HepG2 (cell line): ENCODE data around the gene NUP85. TPM values are rescaled to one million over a fixed set of nuclear protein-coding genes. Genes with fewer than 3 reads are reported as not detected.

Experiments used
- ATAC-seq: fragments of 200-7000 bp; cut with Tn5 transposase; 3 replicates; pipeline ENCODE4 v1.9.1; 2020; ENCODE audit warnings: mild to moderate bottlenecking, moderate library complexity
- BruUV-seq: library from RNA; stranded (reverse); fragments of 400-500 nt; replicated peaks from 2 replicates; lab custom pipeline; 2021; lab: Mats Ljungman, UMichigan
- CTCF ChIA-PET: fragments of 300-600 bp; formaldehyde crosslinking; extraction: SDS; loops from one replicate; lab custom pipeline; 2021; ENCODE audit warnings: low total read pairs, inconsistent platforms, low intra/inter-chr PET ratio; lab: Yijun Ruan, JAX
- POLR2A ChIA-PET: fragments of 350-600 bp; sonication (Branson Sonifier 250); formaldehyde crosslinking; loops from one replicate; lab custom pipeline; 2020; ENCODE audit warnings: antibody characterized with exemption, inconsistent platforms; lab: Yijun Ruan, JAX
- DNase-seq: peaks from one replicate; pipeline ENCODE4 v3.0.0-alpha.2; 2015; ENCODE audit warnings: low spot score
- FAIRE-seq: peaks from 3 replicates; lab custom pipeline; 2011; peaks lifted over from hg19 to GRCh38; lab: Jason Lieb, UNC
- H2AFZ ChIP-seq: one replicate; pipeline ENCODE4 v1.6.1; 2011; ENCODE audit warnings: low read length, inconsistent platforms
- H3K27ac ChIP-seq: fragments of 300-600 bp; 3 replicates; pipeline ENCODE4 v1.8.0; 2011; ENCODE audit warnings: mixed run types, mild to moderate bottlenecking, mixed read lengths, low read length, inconsistent platforms; ENCODE audit not compliant: insufficient read depth; ENCODE audit errors: extremely low read length
- H3K27me3 ChIP-seq, 2 experiments: fragments of 200-600 bp in 1 of 2; 2 replicates in 1 of 2; 3 replicates in 1 of 2; pipeline versions ENCODE4 v1.6.0 to v1.8.0; 2011; ENCODE audit warnings: low read length in 2 of 2, mild to moderate bottlenecking in 2 of 2, moderate library complexity in 2 of 2, inconsistent platforms in 1 of 2; ENCODE audit not compliant: insufficient read depth in 2 of 2, control insufficient read depth in 1 of 2
- H3K36me3 ChIP-seq, 2 experiments: fragments of 200-600 bp in 1 of 2; replicated peaks in 1 of 2; 2 replicates in 1 of 2; 3 replicates in 1 of 2; pipeline versions ENCODE4 v1.5.1 to v1.8.0; 2011; ENCODE audit warnings: low read length in 2 of 2, inconsistent platforms in 1 of 2; ENCODE audit not compliant: insufficient read depth in 2 of 2, control insufficient read depth in 1 of 2
- H3K4me1 ChIP-seq: 2 replicates; pipeline ENCODE4 v1.5.1; 2012; ENCODE audit warnings: low read length, inconsistent platforms; ENCODE audit not compliant: insufficient read depth
- H3K4me2 ChIP-seq: 2 replicates; pipeline ENCODE4 v1.6.0; 2011; ENCODE audit warnings: low read depth, low read length, inconsistent platforms
- H3K4me3 ChIP-seq, 3 experiments: fragments of 200-600 bp in 1 of 3; sonication (generic), shearing (Covaris generic) in 1 of 3; replicated peaks in 1 of 3; 2 replicates each; pipeline ENCODE4 v1.5.1; 2011 to 2016; ENCODE audit warnings: low read length in 3 of 3, inconsistent platforms in 2 of 3, low read depth in 2 of 3, mild to moderate bottlenecking in 2 of 3, control low read depth in 1 of 3, mixed read lengths in 1 of 3; ENCODE audit not compliant: insufficient read depth in 1 of 3
- H3K79me2 ChIP-seq: one replicate; pipeline ENCODE4 v1.6.1; 2011; ENCODE audit warnings: low read length, inconsistent platforms; ENCODE audit not compliant: insufficient read depth
- H3K9ac ChIP-seq: 2 replicates; pipeline ENCODE4 v1.6.0; 2011; ENCODE audit warnings: mild to moderate bottlenecking, low read depth, low read length, inconsistent platforms; ENCODE audit not compliant: insufficient read depth
- H3K9me3 ChIP-seq: 2 replicates; pipeline ENCODE4 v1.5.1; 2012; ENCODE audit warnings: mild to moderate bottlenecking, low read length
- H4K20me1 ChIP-seq: 2 replicates; pipeline ENCODE4 v1.6.0; 2011; ENCODE audit warnings: inconsistent platforms, mild to moderate bottlenecking, low read length, moderate library complexity; ENCODE audit not compliant: insufficient read depth
- AGO2 ChIP-seq: fragments of 200-400 bp; formaldehyde crosslinking; optimal IDR thresholded peaks from 2 replicates; pipeline ENCODE3; 2017; ENCODE audit warnings: mild to moderate bottlenecking, low read depth, low read length, moderate library complexity
- AKNA ChIP-seq: sonication (generic); formaldehyde crosslinking; IDR thresholded peaks from 2 replicates; pipeline ENCODE4 v1.4.0; 2020; ENCODE audit warnings: missing genetic modification reagents, borderline replicate concordance
- HOXA7 ChIP-seq: sonication (generic); formaldehyde crosslinking; IDR thresholded peaks from 2 replicates; pipeline ENCODE4 v1.8.1; 2022; ENCODE audit warnings: mild to moderate bottlenecking, missing genetic modification reagents, moderate library complexity
- ZEB1 ChIP-seq: IDR thresholded peaks from 2 replicates; pipeline ENCODE4 v1.6.1; 2012; ENCODE audit warnings: mild to moderate bottlenecking, low read depth, inconsistent platforms; ENCODE audit not compliant: insufficient replicate concordance
- WGBS: methylation state at CpG from one replicate; pipeline ENCODE4 v1.1.6; 2017; ENCODE audit warnings: low lambda C conversion rate; 5-methylcytosine and 5-hydroxymethylcytosine counted together
- in situ Hi-C: cut with HindIII; loops from 2 replicates; pipeline ENCODE4 v1.10.0; 2017; ENCODE audit warnings: low pct_unique_long_range_greater_than_20kb; ENCODE audit not compliant: extremely low pct_ligation_motif_present
- intact Hi-C: fragments of 100-400 bp; cut with micrococcal nuclease; formaldehyde crosslinking; loops from one replicate; pipeline ENCODE4 v1.10.0; 2022; ENCODE audit not compliant: unreplicated experiment
- polyA plus RNA-seq, 8 experiments: library from polyadenylated mRNA; depleted of rRNA in 3 of 8; stranded (reverse) in 7 of 8; unstranded in 1 of 8; fragments of >200 nt; fragmentation: Illumina TruSeq in 4 of 8; extraction: Trizol in 4 of 8; gene quantifications; 2 replicates each; pipeline versions ENCODE4 v1.2.1 to v1.2.3, GENCODE V29; 2011 to 2016; ENCODE audit warnings: low read depth in 4 of 8, missing spikeins in 1 of 8, mixed read lengths in 1 of 8; ENCODE audit not compliant: insufficient read depth in 1 of 8
- total RNA-seq, 5 experiments: library from RNA; depleted of rRNA; stranded (reverse); fragments of >200 nt; fragmentation: Illumina TruSeq; extraction: Trizol; gene quantifications; 2 replicates each; pipeline ENCODE4 v1.2.3, GENCODE V29; 2016; ENCODE audit warnings: low read depth in 1 of 5
- TF ChIP-seq, protein P1 (sequence below): sonication (generic); formaldehyde crosslinking; IDR thresholded peaks from 2 replicates; pipeline ENCODE4 v1.4.0; 2020; ENCODE audit warnings: mild to moderate bottlenecking, low read depth, missing genetic modification reagents
- TF ChIP-seq, protein P2 (sequence below): sonication (generic); formaldehyde crosslinking; conservative IDR thresholded peaks from 2 replicates; pipeline ENCODE4 v1.8.0; 2022; ENCODE audit warnings: low read depth, missing genetic modification reagents

NUP85 gene
- total and polyA plus RNA-seq, 2 of the 13 experiments (the other 11 are each of a cell fraction or from before 2014, with no cell fraction given): 89.1 to 124 TPM

DNA sequence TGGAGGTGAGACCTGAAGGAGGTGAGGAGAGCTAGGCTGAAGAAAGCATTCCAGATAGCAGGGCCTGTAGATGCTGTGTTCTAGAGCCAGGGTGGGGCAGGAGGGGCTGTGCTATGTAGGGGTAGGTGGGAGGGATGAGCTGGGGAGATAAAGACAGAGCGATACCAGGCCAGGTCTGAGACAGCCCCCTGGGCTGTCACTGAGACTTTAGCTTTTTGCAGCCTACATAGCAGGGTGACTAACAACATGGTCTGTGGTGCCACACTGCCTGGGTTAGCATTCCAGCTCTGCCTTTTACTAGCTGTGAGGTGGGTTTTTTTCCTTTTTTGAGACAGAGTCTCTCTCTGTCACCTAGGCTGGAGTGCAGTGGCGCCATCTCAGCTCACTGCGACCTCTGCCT lies 14.3 kb downstream of the NUP85 start (continued):
- TF ChIP-seq AKNA (CRISPR knock-in tag) (no peak), ZEB1 (no peak), HOXA7 (CRISPR knock-in tag) (no peak)
- TF ChIP-seq, protein P1, sequence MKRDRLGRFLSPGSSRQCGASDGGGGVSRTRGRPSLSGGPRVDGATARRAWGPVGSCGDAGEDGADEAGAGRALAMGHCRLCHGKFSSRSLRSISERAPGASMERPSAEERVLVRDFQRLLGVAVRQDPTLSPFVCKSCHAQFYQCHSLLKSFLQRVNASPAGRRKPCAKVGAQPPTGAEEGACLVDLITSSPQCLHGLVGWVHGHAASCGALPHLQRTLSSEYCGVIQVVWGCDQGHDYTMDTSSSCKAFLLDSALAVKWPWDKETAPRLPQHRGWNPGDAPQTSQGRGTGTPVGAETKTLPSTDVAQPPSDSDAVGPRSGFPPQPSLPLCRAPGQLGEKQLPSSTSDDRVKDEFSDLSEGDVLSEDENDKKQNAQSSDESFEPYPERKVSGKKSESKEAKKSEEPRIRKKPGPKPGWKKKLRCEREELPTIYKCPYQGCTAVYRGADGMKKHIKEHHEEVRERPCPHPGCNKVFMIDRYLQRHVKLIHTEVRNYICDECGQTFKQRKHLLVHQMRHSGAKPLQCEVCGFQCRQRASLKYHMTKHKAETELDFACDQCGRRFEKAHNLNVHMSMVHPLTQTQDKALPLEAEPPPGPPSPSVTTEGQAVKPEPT: no peak

DNA sequence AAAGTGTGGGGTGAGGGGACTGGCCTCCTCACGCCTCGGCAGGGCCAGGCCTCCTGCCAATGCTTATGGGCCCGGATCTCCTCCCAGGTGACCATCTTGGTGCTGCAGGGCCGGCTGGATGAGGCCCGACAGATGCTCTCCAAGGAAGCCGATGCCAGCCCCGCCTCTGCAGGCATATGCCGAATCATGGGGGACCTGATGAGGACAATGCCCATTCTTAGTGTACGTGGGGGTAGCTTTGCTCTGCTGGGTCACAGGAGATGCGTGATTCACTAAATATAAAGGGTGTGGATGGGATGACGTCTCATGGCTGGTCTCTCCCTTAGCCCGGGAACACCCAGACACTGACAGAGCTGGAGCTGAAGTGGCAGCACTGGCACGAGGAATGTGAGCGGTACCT lies 19.5 kb downstream of the NUP85 start:
- 88% methylated on average over 14 of the region's 14 CpGs for WGBS
- no TSS peak for BruUV-seq
- DNase-seq (no peak), FAIRE-seq (no peak), ATAC-seq (no peak)
- no peaks in the 10 kb centered on the region for H3K9me3 ChIP-seq
- no peak overlapping the region for H3K4me3 ChIP-seq
- H3K4me1 ChIP-seq: no peaks in the 10 kb centered on the region
- intact Hi-C loops: no loop called here
- no peaks in the 10 kb centered on the region for H3K27me3 ChIP-seq
- in situ Hi-C loops: no loop called here
- POLR2A ChIA-PET: no interaction called here
- H3K36me3 ChIP-seq: peaks cover 39 to 63% of the 10 kb centered on the region in 2 experiments
- H2AFZ ChIP-seq: no peak overlapping the region
- no peak overlapping the region for H3K4me2 ChIP-seq
- CTCF ChIA-PET: no interaction called here
- no peaks in the 10 kb centered on the region for H3K79me2 ChIP-seq
- TF ChIP-seq, protein P2, sequence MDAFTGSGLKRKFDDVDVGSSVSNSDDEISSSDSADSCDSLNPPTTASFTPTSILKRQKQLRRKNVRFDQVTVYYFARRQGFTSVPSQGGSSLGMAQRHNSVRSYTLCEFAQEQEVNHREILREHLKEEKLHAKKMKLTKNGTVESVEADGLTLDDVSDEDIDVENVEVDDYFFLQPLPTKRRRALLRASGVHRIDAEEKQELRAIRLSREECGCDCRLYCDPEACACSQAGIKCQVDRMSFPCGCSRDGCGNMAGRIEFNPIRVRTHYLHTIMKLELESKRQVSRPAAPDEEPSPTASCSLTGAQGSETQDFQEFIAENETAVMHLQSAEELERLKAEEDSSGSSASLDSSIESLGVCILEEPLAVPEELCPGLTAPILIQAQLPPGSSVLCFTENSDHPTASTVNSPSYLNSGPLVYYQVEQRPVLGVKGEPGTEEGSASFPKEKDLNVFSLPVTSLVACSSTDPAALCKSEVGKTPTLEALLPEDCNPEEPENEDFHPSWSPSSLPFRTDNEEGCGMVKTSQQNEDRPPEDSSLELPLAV (CRISPR knock-in tag): no peak
- TF ChIP-seq AGO2: peak; percentile 28
- no peak overlapping the region for H3K9ac ChIP-seq
- H4K20me1 ChIP-seq: no peaks in the 10 kb centered on the region
- no peak overlapping the region for H3K27ac ChIP-seq
